ENCODE results near the gene MB.

DNA sequence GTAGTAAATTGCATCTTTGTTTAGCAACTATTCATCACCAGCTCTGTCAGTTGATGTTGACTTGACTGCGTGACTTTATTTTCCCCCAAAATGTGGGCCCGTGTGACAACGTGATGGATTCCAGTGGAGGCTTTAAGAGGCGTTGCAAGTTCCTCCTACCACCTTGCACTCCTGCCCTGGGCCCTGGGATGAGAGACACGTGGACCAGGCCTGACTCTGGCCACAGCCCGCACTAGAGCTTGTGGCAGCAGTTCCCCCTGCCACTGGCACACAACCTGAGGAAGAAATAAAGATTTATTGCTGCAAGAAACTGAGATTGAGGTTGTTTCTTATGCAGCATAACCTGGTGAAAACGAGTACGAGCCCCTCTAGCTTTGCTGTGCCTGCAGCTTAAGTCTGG, 44.6 kb downstream of the MB start:
- TF ChIP-seq, protein P1, sequence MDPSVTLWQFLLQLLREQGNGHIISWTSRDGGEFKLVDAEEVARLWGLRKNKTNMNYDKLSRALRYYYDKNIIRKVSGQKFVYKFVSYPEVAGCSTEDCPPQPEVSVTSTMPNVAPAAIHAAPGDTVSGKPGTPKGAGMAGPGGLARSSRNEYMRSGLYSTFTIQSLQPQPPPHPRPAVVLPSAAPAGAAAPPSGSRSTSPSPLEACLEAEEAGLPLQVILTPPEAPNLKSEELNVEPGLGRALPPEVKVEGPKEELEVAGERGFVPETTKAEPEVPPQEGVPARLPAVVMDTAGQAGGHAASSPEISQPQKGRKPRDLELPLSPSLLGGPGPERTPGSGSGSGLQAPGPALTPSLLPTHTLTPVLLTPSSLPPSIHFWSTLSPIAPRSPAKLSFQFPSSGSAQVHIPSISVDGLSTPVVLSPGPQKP (CRISPR knock-in tag; IDR thresholded peaks at IDR 0.05): no peak
- TF ChIP-seq MEF2A (IDR thresholded peaks at IDR 0.05; ENCODE audit: control insufficient read depth, low read depth, low read length) (no peak), POLR2AphosphoS5 (IDR thresholded peaks at IDR 0.05; ENCODE audit: control insufficient read depth, insufficient read depth, low read depth, low read length) (no peak), SP1 (CRISPR knock-in tag; IDR thresholded peaks at IDR 0.05) (no peak), NFYB (IDR thresholded peaks at IDR 0.05; ENCODE audit: extremely low read depth, insufficient read length) (no peak), ZFX (CRISPR knock-in tag; IDR thresholded peaks at IDR 0.05) (no peak), TARDBP (IDR thresholded peaks at IDR 0.05) (no peak), ZNF12 (CRISPR knock-in tag; IDR thresholded peaks at IDR 0.05) (no peak), RFX5 (IDR thresholded peaks at IDR 0.05; ENCODE audit: low read depth, low read length) (no peak), JUN (IDR thresholded peaks at IDR 0.05; ENCODE audit: borderline replicate concordance, low read depth, low read length) (no peak), JUN (CRISPR knock-in tag; IDR thresholded peaks at IDR 0.05; ENCODE audit: borderline replicate concordance) (no peak), POLR2A (conservative IDR thresholded peaks at IDR 0.05) (no peak), PHF21A (IDR thresholded peaks at IDR 0.05; ENCODE audit: borderline replicate concordance, low read depth) (no peak), CREBBP (IDR thresholded peaks at IDR 0.05; ENCODE audit: low read depth, low read length) (no peak)
